H54 (cell line): ENCODE results near the gene PROCA1.
"Not testable (repeated sequence)": the region's sequence is repeated elsewhere in the genome, so short reads cannot be mapped to it uniquely, and the experiment has no call there.

Experiments used
- DNase-seq: peaks from one replicate; pipeline ENCODE4 v3.0.0; 2011; ENCODE audit warnings: low spot score, mixed read lengths; ENCODE audit not compliant: insufficient read length
- FAIRE-seq: peaks from 3 replicates; lab custom pipeline; 2011; peaks lifted over from hg19 to GRCh38; lab: Jason Lieb, UNC
- POLR2A ChIP-seq: IDR thresholded peaks from 2 replicates; pipeline ENCODE4 v1.6.1; 2011; ENCODE audit warnings: low read depth, mild to moderate bottlenecking, low read length

PROCA1 gene

GRCh38 chr17:28725166-28725659 is 13.5 kb upstream of the PROCA1 start:
- FAIRE-seq (no peak), DNase-seq (no peak)
- TF ChIP-seq POLR2A, result no peak; the same call in 1 of the 2 replicates

- DNase-seq (no peak), FAIRE-seq (no peak)
- no peak for TF ChIP-seq POLR2A
Observed at GRCh38 chr17:28724500-28725165, 12.9 kb upstream of the PROCA1 start.

- not testable (repeated sequence) for FAIRE-seq
Observed at GRCh38 chr17:28723836-28724499, 12.3 kb upstream of the PROCA1 start.

GRCh38 chr17:28723159-28723835 is 11.6 kb upstream of the PROCA1 start:
- FAIRE-seq (no peak), DNase-seq (no peak)
- TF ChIP-seq POLR2A, result no peak

More at GRCh38 chr17:28723836-28724499, 12.3 kb upstream of the PROCA1 start:
- not testable (repeated sequence) for DNase-seq

- TF ChIP-seq POLR2A, result no peak
- DNase-seq (no peak), FAIRE-seq (no peak)
Observed at GRCh38 chr17:28722417-28723158, 10.9 kb upstream of the PROCA1 start.

- not testable (repeated sequence) for FAIRE-seq, DNase-seq
Observed at GRCh38 chr17:28720997-28721329, 9.3 kb upstream of the PROCA1 start.

- DNase-seq (no peak), FAIRE-seq (no peak)
- TF ChIP-seq POLR2A, result no peak
Observed at GRCh38 chr17:28720247-28720996, 8.7 kb upstream of the PROCA1 start.

GRCh38 chr17:28719021-28719433 is 7.3 kb upstream of the PROCA1 start:
- FAIRE-seq (no peak), DNase-seq (no peak)
- TF ChIP-seq POLR2A, result no peak

GRCh38 chr17:28718333-28719020 is 6.8 kb upstream of the PROCA1 start:
- FAIRE-seq, result no peak
- no peak for DNase-seq

GRCh38 chr17:28717578-28718332 is 6.1 kb upstream of the PROCA1 start, which contains the start of gene RAB34:
RAB34 (minus strand) TSS chr17:28717868; CDS start chr17:28717266, 602 bp downstream.
- FAIRE-seq (no peak), DNase-seq (peak; percentile 88)
- peak; percentile 76 for TF ChIP-seq POLR2A

More at GRCh38 chr17:28718333-28719020, 6.8 kb upstream of the PROCA1 start:
- TF ChIP-seq POLR2A, result no peak

GRCh38 chr17:28716740-28717577 is 5.3 kb upstream of the PROCA1 start:
- FAIRE-seq (no peak), DNase-seq (no peak)
- TF ChIP-seq POLR2A, result peak; percentile 18; the same call in 1 of the 2 replicates
